ENCODE data around the gene MEPCE. TPM values are rescaled to one million over a fixed set of nuclear protein-coding genes. Genes with fewer than 3 reads are reported as not detected.

MEPCE gene
- total RNA-seq, 2 donors from 2014 or later, result 14.0 to 34.9 TPM

- H3K27me3 ChIP-seq, result no peaks in the 10 kb centered on the region
- TF ChIP-seq POLR2A (IDR thresholded peaks at IDR 0.05), result no peak
- H3K4me3 ChIP-seq, result no peak overlapping the region
- 35 to 38% methylated on average over 5 of the region's 5 CpGs for WGBS, 2 donors
- intact Hi-C loops (cut with DNase I), result no loop called here
- no peaks in the 10 kb centered on the region for H3K36me3 ChIP-seq (replicated peaks in 1 of 2; ENCODE audit: insufficient read depth in 1 of 2, low read depth in 2 of 2)
- peaks cover 13% of the 10 kb centered on the region for H3K4me1 ChIP-seq
- no peak for ATAC-seq
- H3K27ac ChIP-seq, result no peak overlapping the region
- DNase-seq, result no peak
- no peaks in the 10 kb centered on the region for H3K9me3 ChIP-seq
Measured at GRCh38 chr7:100386940-100387339, 42.7 kb upstream of the MEPCE start.

GRCh38 chr7:100387695-100388094, 41.9 kb upstream of the MEPCE start:
- Histone ChIP-seq H3K27me3 (no peaks in the 10 kb centered on the region), H3K36me3 (replicated peaks in 1 of 2; ENCODE audit: insufficient read depth in 1 of 2, low read depth in 2 of 2) (no peaks in the 10 kb centered on the region), H3K4me3 (no peak overlapping the region), H3K9me3 (no peaks in the 10 kb centered on the region), H3K27ac (no peak overlapping the region), H3K4me1 (peaks cover 13% of the 10 kb centered on the region)
- TF ChIP-seq POLR2A (IDR thresholded peaks at IDR 0.05), result no peak
- no peak for TF ChIP-seq CTCF (IDR thresholded peaks at IDR 0.05)
- no peak for ATAC-seq
- WGBS, 2 donors, result 74 to 76% methylated on average over 2 of the region's 2 CpGs
- intact Hi-C loops (cut with DNase I), result no loop called here
- no peak for DNase-seq

- WGBS, 2 donors, result 51 to 69% methylated on average over 9 of the region's 9 CpGs
- no peaks in the 10 kb centered on the region for H3K9me3 ChIP-seq
- H3K27me3 ChIP-seq, result no peaks in the 10 kb centered on the region
- H3K27ac ChIP-seq, result no peak overlapping the region
- DNase-seq (no peak), ATAC-seq (no peak)
- no peak for TF ChIP-seq CTCF (IDR thresholded peaks at IDR 0.05)
- TF ChIP-seq POLR2A (IDR thresholded peaks at IDR 0.05), result no peak
- peaks cover 13% of the 10 kb centered on the region for H3K4me1 ChIP-seq
- no peak overlapping the region for H3K4me3 ChIP-seq
- intact Hi-C loops (cut with DNase I), result no loop called here
- H3K36me3 ChIP-seq (replicated peaks in 1 of 2; ENCODE audit: insufficient read depth in 1 of 2, low read depth in 2 of 2), result no peaks in the 10 kb centered on the region
Measured at GRCh38 chr7:100389437-100390088, 40.1 kb upstream of the MEPCE start.

GRCh38 chr7:100390286-100391009, 39.2 kb upstream of the MEPCE start:
- Histone ChIP-seq H3K27ac (no peak overlapping the region), H3K9me3 (no peaks in the 10 kb centered on the region), H3K4me1 (peaks cover 13% of the 10 kb centered on the region), H3K27me3 (no peaks in the 10 kb centered on the region), H3K36me3 (replicated peaks in 1 of 2; ENCODE audit: insufficient read depth in 1 of 2, low read depth in 2 of 2) (no peaks in the 10 kb centered on the region), H3K4me3 (no peak overlapping the region)
- no peak for DNase-seq
- 45 to 57% methylated on average over 2 to 3 of the region's 3 CpGs for WGBS, 2 donors
- TF ChIP-seq POLR2A (IDR thresholded peaks at IDR 0.05) (no peak), CTCF (IDR thresholded peaks at IDR 0.05) (no peak)
- ATAC-seq, result no peak
- intact Hi-C loops (cut with DNase I), result no loop called here

GRCh38 chr7:100393233-100393905, 36.3 kb upstream of the MEPCE start:
- Histone ChIP-seq H3K9me3 (no peaks in the 10 kb centered on the region), H3K27ac (no peak overlapping the region), H3K36me3 (replicated peaks in 1 of 2; ENCODE audit: insufficient read depth in 1 of 2, low read depth in 2 of 2) (no peaks in the 10 kb centered on the region), H3K27me3 (no peaks in the 10 kb centered on the region), H3K4me3 (no peak overlapping the region), H3K4me1 (peaks cover 8% of the 10 kb centered on the region)
- TF ChIP-seq CTCF (IDR thresholded peaks at IDR 0.05) (no peak), POLR2A (IDR thresholded peaks at IDR 0.05) (no peak)
- no peak for ATAC-seq
- DNase-seq, result no peak
- WGBS, 2 donors, result 74 to 84% methylated on average over 4 of the region's 4 CpGs
- intact Hi-C loops (cut with DNase I), result no loop called here

Data from body of pancreas (tissue), 4 donors.